ENCODE measurements around the gene BFSP1. TPM values are rescaled to one million over a fixed set of nuclear protein-coding genes. Genes with fewer than 3 reads are reported as not detected.

BFSP1 gene
- total RNA-seq, 4 donors from 2014 or later, result 0.57 to 2.5 TPM; not detected in 2

GRCh38 chr20:17572034-17572638 is 41.0 kb upstream of the BFSP1 start:
- H3K27ac ChIP-seq, result peak overlapping the region in 3 of 4 donors; percentile 38 to 98 (median 93)
- no peaks in the 10 kb centered on the region for H3K36me3 ChIP-seq
- H3K4me1 ChIP-seq, result peaks cover 0 to 31% (median 2%) of the 10 kb centered on the region in 4 donors
- H3K9me3 ChIP-seq, result no peaks in the 10 kb centered on the region
- no peaks in the 10 kb centered on the region for H3K27me3 ChIP-seq
- peak overlapping the region in 2 of 4 donors; percentile 8 to 90 for H3K4me3 ChIP-seq
- TF ChIP-seq POLR2A (IDR thresholded peaks at IDR 0.05), result no peak
- TF ChIP-seq CTCF (IDR thresholded peaks at IDR 0.05), result no peak
- DNase-seq, result no peak

GRCh38 chr20:17571153-17571527 is 40.0 kb upstream of the BFSP1 start:
- no peaks in the 10 kb centered on the region for H3K9me3 ChIP-seq
- peaks cover 0 to 31% (median 2%) of the 10 kb centered on the region in 4 donors for H3K4me1 ChIP-seq
- H3K4me3 ChIP-seq, result peak overlapping the region; percentile 70 to 90 (median 76)
- no peak for DNase-seq
- no peak for TF ChIP-seq POLR2A (IDR thresholded peaks at IDR 0.05)
- peak overlapping the region; percentile 81 to 98 (median 93) for H3K27ac ChIP-seq
- no peaks in the 10 kb centered on the region for H3K36me3 ChIP-seq
- no peaks in the 10 kb centered on the region for H3K27me3 ChIP-seq

GRCh38 chr20:17570347-17571152 is 39.4 kb upstream of the BFSP1 start:
- Histone ChIP-seq H3K27me3 (no peaks in the 10 kb centered on the region), H3K4me3 (peak overlapping the region; percentile 70 to 90 (median 76)), H3K4me1 (peaks cover 0 to 34% (median 2%) of the 10 kb centered on the region in 4 donors), H3K27ac (peak overlapping the region; percentile 81 to 98 (median 93)), H3K9me3 (no peaks in the 10 kb centered on the region), H3K36me3 (no peaks in the 10 kb centered on the region)
- DNase-seq, result peak; percentile 34 to 81 (median 72)
- TF ChIP-seq CTCF (IDR thresholded peaks at IDR 0.05) (no peak), POLR2A (IDR thresholded peaks at IDR 0.05) (peak; percentile 11 to 48)

- TF ChIP-seq CTCF (IDR thresholded peaks at IDR 0.05) (no peak), POLR2A (IDR thresholded peaks at IDR 0.05) (peak; percentile 94)
- Histone ChIP-seq H3K36me3 (no peaks in the 10 kb centered on the region), H3K4me1 (peaks cover 0 to 38% (median 2%) of the 10 kb centered on the region in 4 donors), H3K27ac (peak within 1 kb of the TSS; percentile 81 to 98 (median 93)), H3K4me3 (peak within 1 kb of the TSS; percentile 70 to 90 (median 76)), H3K9me3 (no peaks in the 10 kb centered on the region), H3K27me3 (no peaks in the 10 kb centered on the region)
- DNase-seq, result peak; percentile 79 to 96 (median 95)
These were observed 38.6 kb upstream of the BFSP1 start, which contains the start of gene DSTN for GRCh38 chr20:17569616-17570346. DSTN (plus strand) TSS chr20:17570075; CDS start chr20:17570209, 134 bp downstream.

DNA sequence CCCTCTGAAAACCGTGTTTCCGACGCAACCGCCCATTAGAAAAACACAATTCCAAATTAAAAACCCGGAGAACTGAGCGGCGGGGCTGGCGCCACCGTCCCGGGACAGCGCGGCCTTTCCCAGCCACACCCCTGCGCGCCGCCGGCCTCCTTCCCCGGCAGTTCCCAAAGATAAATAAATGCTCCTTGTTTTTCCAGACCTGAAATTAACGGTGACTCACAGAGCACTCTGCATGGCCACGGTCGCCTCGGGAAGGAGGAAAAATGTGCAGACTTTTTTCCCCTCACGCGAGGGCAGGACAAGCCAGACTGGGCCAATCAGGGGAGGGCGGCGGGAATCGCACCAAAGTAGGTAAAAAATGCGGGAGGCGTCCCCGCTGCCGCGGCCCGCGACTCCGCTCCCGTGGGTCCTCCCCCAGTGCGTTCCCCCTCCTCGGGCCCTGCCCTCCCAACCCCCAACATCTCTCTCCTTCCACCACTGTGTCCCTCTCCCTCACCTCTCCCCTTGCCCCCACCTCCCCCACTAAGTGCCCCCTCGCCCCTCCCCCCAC is 37.9 kb upstream of the BFSP1 start:
- Histone ChIP-seq H3K4me1 (peaks cover 0 to 35% (median 2%) of the 10 kb centered on the region in 4 donors), H3K4me3 (peak overlapping the region; percentile 70 to 90 (median 76))

More for the DNA sequence above, 37.9 kb upstream of the BFSP1 start:
- Histone ChIP-seq H3K36me3 (no peaks in the 10 kb centered on the region), H3K27ac (peak overlapping the region; percentile 81 to 98 (median 93)), H3K9me3 (no peaks in the 10 kb centered on the region), H3K27me3 (no peaks in the 10 kb centered on the region)
- TF ChIP-seq CTCF (IDR thresholded peaks at IDR 0.05) (no peak), POLR2A (IDR thresholded peaks at IDR 0.05) (peak in 1 of 2 donors; percentile 70)
- peak; percentile 31 to 88 (median 85) for DNase-seq
